Measurements from ENCODE around the gene CORO2A.

GRCh38 chr9:98128316-98128715 is 64.1 kb downstream of the CORO2A start:
- TF ChIP-seq CTCF (IDR thresholded peaks at IDR 0.05) (no peak), GABPB1 (CRISPR knock-in tag; IDR thresholded peaks at IDR 0.05) (no peak), CREB1 (CRISPR knock-in tag; IDR thresholded peaks at IDR 0.05) (no peak), E2F4 (CRISPR knock-in tag; IDR thresholded peaks at IDR 0.05; ENCODE audit: borderline replicate concordance, low read depth) (no peak)
